HTERT RPE-1 (cell line): ENCODE results near the gene KIF5B.
"Not testable (repeated sequence)": the region's sequence is repeated elsewhere in the genome, so short reads cannot be mapped to it uniquely, and the experiment has no call there.

ENCODE experiments used
- in situ Hi-C: fragments of 300-500 bp; cut with MboI; formaldehyde crosslinking; loops from 4 replicates; pipeline ENCODE4 v1.14.3; 2020; ENCODE audit warnings: low sequenced_read_pairs

Gene KIF5B

GRCh38 chr10:32060347-32060746 is 4.1 kb upstream of the KIF5B start:
- in situ Hi-C loops = no loop called here

GRCh38 chr10:32059472-32059871 is 3.2 kb upstream of the KIF5B start:
- in situ Hi-C loops = no loop called here

- in situ Hi-C loops = no loop called here
Observed at GRCh38 chr10:32057036-32057372, 779 bp upstream of the KIF5B start.

- in situ Hi-C loops = no loop called here
Observed at GRCh38 chr10:32055478-32056135, 618 bp downstream of the KIF5B start.

GRCh38 chr10:32054094-32054493 is 2.1 kb downstream of the KIF5B start:
- in situ Hi-C loops = no loop called here

GRCh38 chr10:32053392-32053791 is 2.8 kb downstream of the KIF5B start:
- in situ Hi-C loops = not testable (repeated sequence)

GRCh38 chr10:32051926-32052325 is 4.3 kb downstream of the KIF5B start:
- in situ Hi-C loops = no loop called here

- in situ Hi-C loops = no loop called here
Observed at GRCh38 chr10:32050177-32050576, 6.0 kb downstream of the KIF5B start.

GRCh38 chr10:32049113-32049512 is 7.1 kb downstream of the KIF5B start:
- in situ Hi-C loops = no loop called here

- in situ Hi-C loops = no loop called here
Observed at GRCh38 chr10:32048282-32048681, 7.9 kb downstream of the KIF5B start.

GRCh38 chr10:32047881-32048280 is 8.3 kb downstream of the KIF5B start:
- in situ Hi-C loops = no loop called here

GRCh38 chr10:32046151-32046550 is 10.1 kb downstream of the KIF5B start:
- in situ Hi-C loops = no loop called here

- in situ Hi-C loops = not testable (repeated sequence)
Observed at GRCh38 chr10:32042730-32043129, 13.5 kb downstream of the KIF5B start.

GRCh38 chr10:32041290-32042028 is 14.8 kb downstream of the KIF5B start:
- in situ Hi-C loops = no loop called here

- in situ Hi-C loops = no loop called here
Observed at GRCh38 chr10:32039734-32040133, 16.5 kb downstream of the KIF5B start.

- in situ Hi-C loops = no loop called here
Observed at GRCh38 chr10:32038777-32039176, 17.4 kb downstream of the KIF5B start.

GRCh38 chr10:32036922-32037321 is 19.3 kb downstream of the KIF5B start:
- in situ Hi-C loops = no loop called here

- in situ Hi-C loops = no loop called here
Observed at GRCh38 chr10:32035038-32035437, 21.2 kb downstream of the KIF5B start.

- in situ Hi-C loops = no loop called here
Observed at GRCh38 chr10:32033171-32033570, 23.1 kb downstream of the KIF5B start.

- in situ Hi-C loops = no loop called here
Observed at GRCh38 chr10:32031920-32032319, 24.3 kb downstream of the KIF5B start.

GRCh38 chr10:32031424-32031823 is 24.8 kb downstream of the KIF5B start:
- in situ Hi-C loops = no loop called here

GRCh38 chr10:32028710-32029109 is 27.5 kb downstream of the KIF5B start:
- in situ Hi-C loops = no loop called here

GRCh38 chr10:32023264-32023663 is 33.0 kb downstream of the KIF5B start:
- in situ Hi-C loops = no loop called here
